Activated naive CD4-positive, alpha-beta T cell treated with anti-CD3 and anti-CD28 coated beads for 36 hours (primary cell): ENCODE measurements around the gene AJAP1. TPM values are rescaled to one million over a fixed set of nuclear protein-coding genes. Genes with fewer than 3 reads are reported as not detected.

Experiments
- CTCF ChIA-PET: fragments of 350-600 bp; sonication (Branson Sonifier 250); formaldehyde crosslinking; loops from one replicate; lab custom pipeline; 2021; ENCODE audit warnings: antibody characterized with exemption; lab: Charles Lee
- DNase-seq: peaks from one replicate; pipeline ENCODE4 v3.0.0-alpha.2; 2020
- H3K27ac Mint-ChIP-seq: one replicate; pipeline ENCODE4 v1.8.0; 2021; ENCODE audit warnings: mild to moderate bottlenecking, mixed read lengths
- H3K27me3 Mint-ChIP-seq: one replicate; pipeline ENCODE4 v1.8.0; 2021; ENCODE audit warnings: low read depth, mixed read lengths
- H3K36me3 Mint-ChIP-seq: one replicate; pipeline ENCODE4 v1.8.0; 2021; ENCODE audit warnings: low read depth, mixed read lengths
- H3K4me1 Mint-ChIP-seq: one replicate; pipeline ENCODE4 v1.8.0; 2021; ENCODE audit warnings: low read depth, mixed read lengths
- H3K4me3 Mint-ChIP-seq: one replicate; pipeline ENCODE4 v1.8.0; 2021; ENCODE audit warnings: mild to moderate bottlenecking, moderate library complexity, mixed read lengths
- H3K9me3 Mint-ChIP-seq: one replicate; pipeline ENCODE4 v1.8.0; 2021; ENCODE audit warnings: mixed read lengths
- intact Hi-C: fragments of 100-400 bp; cut with micrococcal nuclease; formaldehyde crosslinking; loops from one replicate; pipeline ENCODE4 v1.15.1; 2023
- total RNA-seq, 2 experiments: library from RNA; stranded (reverse); gene quantifications; one replicate each; pipeline ENCODE4 v1.2.3, GENCODE V29; 2021

Gene AJAP1
- total RNA-seq, 2 experiments from 2014 or later: 0.15 TPM; not detected in 1

- DNase-seq: no peak
- intact Hi-C loops: no loop called here
- H3K4me1 Mint-ChIP-seq: no peaks in the 10 kb centered on the region
- H3K27ac Mint-ChIP-seq: no peak overlapping the region
- H3K27me3 Mint-ChIP-seq: no peaks in the 10 kb centered on the region
- no peaks in the 10 kb centered on the region for H3K9me3 Mint-ChIP-seq
- H3K36me3 Mint-ChIP-seq: no peaks in the 10 kb centered on the region
- no peak overlapping the region for H3K4me3 Mint-ChIP-seq
- CTCF ChIA-PET: no interaction called here
Measured at GRCh38 chr1:4691766-4692405, 37.5 kb downstream of the AJAP1 start.

- Mint-ChIP-seq H3K9me3 (no peaks in the 10 kb centered on the region), H3K36me3 (no peaks in the 10 kb centered on the region), H3K4me3 (no peak overlapping the region), H3K27me3 (no peaks in the 10 kb centered on the region), H3K4me1 (no peaks in the 10 kb centered on the region), H3K27ac (no peak overlapping the region)
- no peak for DNase-seq
- CTCF ChIA-PET: no interaction called here
- intact Hi-C loops: no loop called here
Measured at GRCh38 chr1:4692437-4692836, 38.0 kb downstream of the AJAP1 start.

- intact Hi-C loops: no loop called here
- H3K36me3 Mint-ChIP-seq: no peaks in the 10 kb centered on the region
- no peak overlapping the region for H3K27ac Mint-ChIP-seq
- H3K4me1 Mint-ChIP-seq: no peaks in the 10 kb centered on the region
- no peaks in the 10 kb centered on the region for H3K9me3 Mint-ChIP-seq
- no peaks in the 10 kb centered on the region for H3K27me3 Mint-ChIP-seq
- no peak for DNase-seq
- H3K4me3 Mint-ChIP-seq: no peak overlapping the region
- CTCF ChIA-PET: no interaction called here
Measured at GRCh38 chr1:4693331-4693730, 38.9 kb downstream of the AJAP1 start.

- Mint-ChIP-seq H3K4me1 (no peaks in the 10 kb centered on the region), H3K36me3 (no peaks in the 10 kb centered on the region), H3K9me3 (no peaks in the 10 kb centered on the region), H3K4me3 (no peak overlapping the region), H3K27me3 (no peaks in the 10 kb centered on the region), H3K27ac (no peak overlapping the region)
- DNase-seq: no peak
- intact Hi-C loops: no loop called here
- CTCF ChIA-PET: no interaction called here
Measured at GRCh38 chr1:4693891-4694290, 39.5 kb downstream of the AJAP1 start.

- Mint-ChIP-seq H3K9me3 (no peaks in the 10 kb centered on the region), H3K27me3 (no peaks in the 10 kb centered on the region), H3K4me3 (no peak overlapping the region), H3K27ac (no peak overlapping the region), H3K36me3 (no peaks in the 10 kb centered on the region), H3K4me1 (no peaks in the 10 kb centered on the region)
- intact Hi-C loops: no loop called here
- no peak for DNase-seq
- CTCF ChIA-PET: no interaction called here
Measured at GRCh38 chr1:4694492-4694891, 40.1 kb downstream of the AJAP1 start.

GRCh38 chr1:4695241-4695640, 40.8 kb downstream of the AJAP1 start:
- intact Hi-C loops: no loop called here
- H3K27ac Mint-ChIP-seq: no peak overlapping the region
- CTCF ChIA-PET: no interaction called here

GRCh38 chr1:4696161-4696745, 41.8 kb downstream of the AJAP1 start:
- intact Hi-C loops: no loop called here
- H3K9me3 Mint-ChIP-seq: no peaks in the 10 kb centered on the region
- no peak overlapping the region for H3K27ac Mint-ChIP-seq
- no peak overlapping the region for H3K4me3 Mint-ChIP-seq
- H3K27me3 Mint-ChIP-seq: no peaks in the 10 kb centered on the region
- H3K36me3 Mint-ChIP-seq: no peaks in the 10 kb centered on the region
- H3K4me1 Mint-ChIP-seq: no peaks in the 10 kb centered on the region
- CTCF ChIA-PET: no interaction called here
- DNase-seq: no peak

More at GRCh38 chr1:4695241-4695640, 40.8 kb downstream of the AJAP1 start:
- no peak for DNase-seq
- Mint-ChIP-seq H3K4me3 (no peak overlapping the region), H3K9me3 (no peaks in the 10 kb centered on the region), H3K36me3 (no peaks in the 10 kb centered on the region), H3K4me1 (no peaks in the 10 kb centered on the region), H3K27me3 (no peaks in the 10 kb centered on the region)

- CTCF ChIA-PET: no interaction called here
- H3K4me3 Mint-ChIP-seq: no peak overlapping the region
Measured at GRCh38 chr1:4696753-4697152, 42.3 kb downstream of the AJAP1 start.

GRCh38 chr1:4697801-4698200, 43.4 kb downstream of the AJAP1 start:
- intact Hi-C loops: no loop called here
- DNase-seq: no peak
- CTCF ChIA-PET: no interaction called here
- no peaks in the 10 kb centered on the region for H3K36me3 Mint-ChIP-seq
- no peak overlapping the region for H3K4me3 Mint-ChIP-seq
- no peaks in the 10 kb centered on the region for H3K9me3 Mint-ChIP-seq
- no peaks in the 10 kb centered on the region for H3K27me3 Mint-ChIP-seq
- H3K4me1 Mint-ChIP-seq: no peaks in the 10 kb centered on the region
- H3K27ac Mint-ChIP-seq: no peak overlapping the region

More at GRCh38 chr1:4696753-4697152, 42.3 kb downstream of the AJAP1 start:
- Mint-ChIP-seq H3K27ac (no peak overlapping the region), H3K27me3 (no peaks in the 10 kb centered on the region), H3K9me3 (no peaks in the 10 kb centered on the region), H3K4me1 (no peaks in the 10 kb centered on the region), H3K36me3 (no peaks in the 10 kb centered on the region)
- intact Hi-C loops: no loop called here
- DNase-seq: no peak

GRCh38 chr1:4698911-4699310, 44.5 kb downstream of the AJAP1 start:
- no peaks in the 10 kb centered on the region for H3K4me1 Mint-ChIP-seq
- no peaks in the 10 kb centered on the region for H3K36me3 Mint-ChIP-seq
- intact Hi-C loops: no loop called here
- H3K27me3 Mint-ChIP-seq: peaks cover 2% of the 10 kb centered on the region
- no peak for DNase-seq
- no peak overlapping the region for H3K4me3 Mint-ChIP-seq
- no peaks in the 10 kb centered on the region for H3K9me3 Mint-ChIP-seq
- no peak overlapping the region for H3K27ac Mint-ChIP-seq
- CTCF ChIA-PET: interaction anchor here (1.3 kb wide), 1 partner anchor 42 kb away, joined by 3 read pairs; no protein-coding TSS in a partner anchor

- CTCF ChIA-PET: interaction anchor here (0.6 to 1.3 kb wide), 2 partner anchors 43 to 65 kb away, joined by 3 read pairs; no protein-coding TSS in a partner anchor
- intact Hi-C loops: no loop called here
Measured at GRCh38 chr1:4699376-4700301, 45.2 kb downstream of the AJAP1 start.

GRCh38 chr1:4700801-4701200, 46.4 kb downstream of the AJAP1 start:
- no peaks in the 10 kb centered on the region for H3K4me1 Mint-ChIP-seq
- no peaks in the 10 kb centered on the region for H3K36me3 Mint-ChIP-seq
- H3K27me3 Mint-ChIP-seq: peaks cover 2% of the 10 kb centered on the region
- no peak overlapping the region for H3K27ac Mint-ChIP-seq
- peak; percentile 18 for DNase-seq
- intact Hi-C loops: no loop called here
- no peak overlapping the region for H3K4me3 Mint-ChIP-seq
- no peaks in the 10 kb centered on the region for H3K9me3 Mint-ChIP-seq
- CTCF ChIA-PET: no interaction called here

More at GRCh38 chr1:4699376-4700301, 45.2 kb downstream of the AJAP1 start:
- no peaks in the 10 kb centered on the region for H3K36me3 Mint-ChIP-seq
- H3K27me3 Mint-ChIP-seq: peaks cover 2% of the 10 kb centered on the region
- no peaks in the 10 kb centered on the region for H3K4me1 Mint-ChIP-seq
- no peak overlapping the region for H3K4me3 Mint-ChIP-seq
- H3K9me3 Mint-ChIP-seq: no peaks in the 10 kb centered on the region
- no peak overlapping the region for H3K27ac Mint-ChIP-seq
- DNase-seq: no peak
